Stimulated activated naive CD4-positive, alpha-beta T cell (primary cell): ENCODE data around the gene CFAP99.

ENCODE experiments used
- DNase-seq, 6 experiments: peaks; one replicate each; lab custom pipeline; 2025; lab: John Stamatoyannopoulos, UW

CFAP99 gene

GRCh38 chr4:2390784-2391421, 27.9 kb upstream of the CFAP99 start:
- DNase-seq = no peak

- peak in 1 of 6 experiments; percentile 36 for DNase-seq
Measured at GRCh38 chr4:2393353-2394270, 25.1 kb upstream of the CFAP99 start.

- DNase-seq = no peak
Measured at GRCh38 chr4:2394528-2394927, 24.2 kb upstream of the CFAP99 start.

- no peak for DNase-seq
Measured at GRCh38 chr4:2395038-2395437, 23.7 kb upstream of the CFAP99 start.

- DNase-seq = no peak
Measured at GRCh38 chr4:2395584-2395983, 23.2 kb upstream of the CFAP99 start.

GRCh38 chr4:2396781-2397368, 21.9 kb upstream of the CFAP99 start:
- DNase-seq = no peak

- DNase-seq = no peak
Measured at GRCh38 chr4:2397596-2398379, 21.0 kb upstream of the CFAP99 start.

GRCh38 chr4:2399216-2399615, 19.5 kb upstream of the CFAP99 start:
- no peak for DNase-seq

- DNase-seq = no peak
Measured at GRCh38 chr4:2399631-2400190, 19.0 kb upstream of the CFAP99 start.

- DNase-seq = no peak
Measured at GRCh38 chr4:2400841-2401609, 17.7 kb upstream of the CFAP99 start.

- no peak for DNase-seq
Measured at GRCh38 chr4:2401610-2401983, 17.2 kb upstream of the CFAP99 start.

GRCh38 chr4:2402048-2402842, 16.5 kb upstream of the CFAP99 start:
- DNase-seq = peak in 1 of 6 experiments; percentile 28

- DNase-seq = no peak
Measured at GRCh38 chr4:2402941-2403340, 15.8 kb upstream of the CFAP99 start.

- DNase-seq = no peak
Measured at GRCh38 chr4:2406406-2406805, 12.3 kb upstream of the CFAP99 start.

GRCh38 chr4:2406920-2407319, 11.8 kb upstream of the CFAP99 start:
- no peak for DNase-seq

GRCh38 chr4:2407991-2408342, 10.8 kb upstream of the CFAP99 start:
- no peak for DNase-seq

GRCh38 chr4:2408401-2408958, 10.3 kb upstream of the CFAP99 start:
- no peak for DNase-seq

- no peak for DNase-seq
Measured at GRCh38 chr4:2408976-2409375, 9.8 kb upstream of the CFAP99 start.

GRCh38 chr4:2409381-2409783, 9.4 kb upstream of the CFAP99 start:
- DNase-seq = no peak
